NCI-H1105 treated with DMSO at 0.1 percent for 48 hours (cell line): Measurements from ENCODE around the gene GPR62.
"Not testable (repeated sequence)": the region's sequence is repeated elsewhere in the genome, so short reads cannot be mapped to it uniquely, and the experiment has no call there.

Experiments
- DNase-seq: peaks from one replicate; lab custom pipeline; 2025; lab: John Stamatoyannopoulos, UW

Gene GPR62

GRCh38 chr3:51955175-51955892 is at the start of gene GPR62:
GPR62 (plus strand) TSS chr3:51955381; CDS start chr3:51955653, 272 bp downstream.
- DNase-seq: peak; percentile 30

GRCh38 chr3:51908026-51908425 is 47.2 kb upstream of the GPR62 start:
- no peak for DNase-seq

- DNase-seq: no peak
Observed at GRCh38 chr3:51916418-51916817, 38.8 kb upstream of the GPR62 start.

GRCh38 chr3:51921081-51921578 is 34.1 kb upstream of the GPR62 start:
- DNase-seq: no peak

GRCh38 chr3:51927061-51927977 is 27.9 kb upstream of the GPR62 start:
- no peak for DNase-seq

- no peak for DNase-seq
Observed at GRCh38 chr3:51928438-51928837, 26.7 kb upstream of the GPR62 start.

GRCh38 chr3:51928981-51929380 is 26.2 kb upstream of the GPR62 start:
- not testable (repeated sequence) for DNase-seq

GRCh38 chr3:51929420-51930003 is 25.7 kb upstream of the GPR62 start:
- no peak for DNase-seq

GRCh38 chr3:51930439-51930838 is 24.7 kb upstream of the GPR62 start:
- DNase-seq: no peak

GRCh38 chr3:51931756-51932155 is 23.4 kb upstream of the GPR62 start:
- no peak for DNase-seq

- no peak for DNase-seq
Observed at GRCh38 chr3:51932471-51933370, 22.5 kb upstream of the GPR62 start.

GRCh38 chr3:51933471-51934138 is 21.6 kb upstream of the GPR62 start:
- DNase-seq: no peak

GRCh38 chr3:51934139-51934850 is 20.9 kb upstream of the GPR62 start:
- DNase-seq: no peak

- no peak for DNase-seq
Observed at GRCh38 chr3:51934991-51935885, 19.9 kb upstream of the GPR62 start.

GRCh38 chr3:51935886-51936755 is 19.1 kb upstream of the GPR62 start:
- no peak for DNase-seq

- DNase-seq: no peak
Observed at GRCh38 chr3:51937014-51937413, 18.2 kb upstream of the GPR62 start.

GRCh38 chr3:51937611-51938450 is 17.4 kb upstream of the GPR62 start:
- DNase-seq: no peak
